Activated T-helper 1 cell treated with Interleukin-2 at 50 U/mL for 16 hours (primary cell): ENCODE results near the gene CBX8.
"Not testable (repeated sequence)": the region's sequence is repeated elsewhere in the genome, so short reads cannot be mapped to it uniquely, and the experiment has no call there.

ENCODE experiments used
- DNase-seq: peaks from one replicate; pipeline ENCODE4 v3.0.0-alpha.2; 2020; ENCODE audit warnings: low read depth

Gene CBX8

DNA sequence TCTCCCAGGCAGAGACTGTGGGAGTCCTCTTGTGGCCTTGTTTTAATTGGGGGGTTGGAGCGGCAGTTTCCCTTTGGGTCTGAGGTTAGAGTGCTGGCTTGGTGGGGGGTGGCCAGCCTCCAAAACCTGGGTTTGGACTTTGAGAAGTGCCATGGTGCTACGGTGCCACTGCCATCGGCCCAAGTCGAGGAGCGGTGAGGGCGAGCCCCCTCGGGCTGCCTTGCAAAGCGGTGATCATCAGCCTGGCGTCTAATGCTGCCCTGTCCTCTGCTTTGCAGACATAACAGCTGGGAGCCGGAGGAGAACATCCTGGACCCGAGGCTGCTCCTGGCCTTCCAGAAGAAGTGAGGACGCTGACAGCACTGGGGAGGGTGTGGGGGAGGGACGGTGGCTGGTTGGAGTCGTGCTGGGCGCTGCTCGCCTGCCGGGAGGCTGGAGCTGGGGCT lies 17.8 kb downstream of the CBX8 start:
- no peak for DNase-seq

DNA sequence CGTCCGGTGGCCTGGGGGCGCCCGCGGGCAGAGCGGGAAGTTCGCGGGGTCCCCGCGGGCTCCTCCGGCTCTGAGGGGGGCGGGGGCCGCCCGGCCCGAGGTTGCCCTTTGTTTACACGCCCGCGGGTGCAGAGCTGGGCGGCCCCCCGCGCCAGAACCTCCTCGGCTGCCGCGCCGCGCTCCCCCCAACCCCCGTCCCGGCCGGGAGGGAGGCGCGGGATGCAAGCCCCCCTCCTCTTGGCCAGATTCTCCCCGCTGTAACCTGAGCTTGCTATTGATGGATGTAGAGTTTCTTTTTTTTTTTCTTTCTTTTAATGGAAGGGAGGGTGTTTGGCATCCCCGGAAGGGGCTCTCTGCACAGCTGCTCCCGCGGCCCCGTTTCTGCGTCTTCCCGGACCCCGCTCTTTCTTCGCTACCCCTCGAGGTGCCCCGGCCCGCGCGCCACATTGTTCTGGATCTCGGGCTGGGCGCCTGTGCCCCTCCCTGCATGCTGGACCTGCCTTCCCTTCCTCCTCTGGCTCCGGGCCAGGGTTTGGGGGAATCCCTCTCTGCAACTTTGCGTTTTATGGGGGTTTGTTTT lies 18.3 kb downstream of the CBX8 start:
- no peak for DNase-seq

DNA sequence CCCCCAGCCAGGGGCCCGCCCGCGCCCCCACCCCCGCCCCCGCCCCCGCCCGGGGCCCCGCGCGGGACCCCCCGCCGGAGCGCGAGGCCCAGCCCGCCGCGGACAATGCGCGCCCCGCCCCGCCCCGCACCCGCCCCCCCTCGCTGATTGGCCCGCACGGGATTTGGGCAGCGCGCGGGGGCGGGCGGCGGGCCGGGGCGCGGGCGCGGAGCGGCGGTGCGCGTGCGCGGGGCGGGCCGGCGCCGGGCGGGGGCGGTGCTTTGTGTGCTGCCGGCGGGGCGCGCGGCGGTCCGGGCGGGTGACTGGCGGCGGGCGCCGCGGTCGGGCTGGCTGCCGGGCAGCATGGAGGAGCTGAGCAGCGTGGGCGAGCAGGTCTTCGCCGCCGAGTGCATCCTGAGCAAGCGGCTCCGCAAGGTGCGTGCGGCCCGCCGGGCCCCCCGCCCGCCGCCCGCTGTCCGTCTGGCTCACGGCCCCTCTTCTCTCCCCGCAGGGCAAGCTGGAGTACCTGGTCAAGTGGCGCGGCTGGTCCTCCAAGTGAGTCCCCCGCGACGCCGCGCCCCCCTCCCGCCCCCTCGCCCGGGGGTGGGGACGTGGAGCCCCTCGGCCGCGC lies 18.9 kb downstream of the CBX8 start, which contains the start of gene CBX2:
CBX2 (plus strand) TSS at position 255 of the 610 bp plus-strand sequence; CDS start at position 343, 88 bp downstream.
- DNase-seq: peak; percentile 72

DNA sequence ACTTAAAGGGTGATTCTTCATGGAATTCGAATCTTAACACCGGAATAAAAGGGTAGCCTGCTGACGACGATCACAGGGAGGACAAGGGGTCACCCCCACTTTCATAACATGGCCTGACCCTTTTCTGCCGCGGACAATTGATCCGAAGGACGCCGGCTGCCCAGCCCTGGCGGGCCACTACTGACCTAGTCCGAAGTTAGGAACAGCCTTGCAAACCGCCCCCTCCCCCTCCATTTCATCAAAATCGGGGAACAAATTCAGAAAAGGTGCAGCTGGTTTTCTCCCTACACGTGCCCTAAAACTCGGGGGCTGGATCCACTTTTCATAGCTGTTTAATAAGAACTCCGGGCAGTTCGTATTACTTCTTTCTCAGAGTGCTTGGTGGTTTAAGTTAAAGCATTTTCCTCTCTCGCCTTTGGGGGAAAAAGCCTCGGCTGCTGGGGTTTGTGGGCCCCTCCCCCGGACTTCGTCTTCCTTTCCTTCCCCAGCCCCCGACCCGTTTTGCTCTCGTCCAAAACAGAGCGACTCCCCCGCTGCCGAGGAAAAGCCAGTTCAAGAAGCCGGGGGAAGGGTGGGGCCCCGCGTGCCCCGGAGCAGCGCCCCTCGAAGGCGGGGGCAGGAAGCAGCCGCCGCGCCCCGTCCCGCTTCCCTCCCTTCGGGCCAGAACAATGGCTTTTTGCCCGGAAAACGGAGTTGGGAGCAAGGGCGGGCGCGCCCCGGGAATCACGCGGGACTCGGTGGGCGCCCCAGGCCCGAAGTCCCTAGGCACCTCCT lies 19.6 kb downstream of the CBX8 start:
- DNase-seq: no peak

DNA sequence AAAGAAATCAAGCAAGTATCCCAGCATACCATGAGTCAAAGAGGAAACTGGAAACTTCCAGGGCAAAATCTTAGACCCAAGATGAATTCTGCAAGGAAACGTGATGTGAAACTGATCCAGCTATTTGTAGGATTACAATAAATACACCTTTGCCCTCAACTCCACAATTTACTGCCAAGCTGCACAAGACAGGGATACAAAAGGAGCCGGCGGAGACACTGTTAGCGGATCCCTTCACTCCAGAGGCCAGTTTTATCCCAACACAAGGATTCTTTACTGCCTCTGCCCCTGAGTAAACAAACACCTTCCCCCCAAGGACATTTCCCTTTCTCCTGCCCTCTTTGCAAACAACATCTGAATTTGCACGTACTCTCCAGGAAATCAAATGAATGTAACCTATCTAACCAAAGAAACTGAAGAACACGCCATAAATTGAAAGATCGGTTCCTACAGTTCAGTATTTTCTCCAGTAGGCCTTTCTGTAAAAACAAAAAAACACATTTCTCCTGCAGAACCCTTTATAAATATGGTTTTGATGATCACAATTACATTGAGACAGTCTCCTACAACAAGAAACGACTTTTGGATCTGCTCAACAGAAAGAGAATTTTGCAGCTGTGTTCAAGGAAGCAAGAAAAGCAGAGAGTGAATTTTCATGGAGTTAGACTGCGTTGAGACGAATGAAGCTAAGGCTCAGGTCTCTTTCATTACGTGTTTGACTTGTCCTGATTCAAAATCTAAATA lies 20.3 kb downstream of the CBX8 start:
- DNase-seq: no peak

DNA sequence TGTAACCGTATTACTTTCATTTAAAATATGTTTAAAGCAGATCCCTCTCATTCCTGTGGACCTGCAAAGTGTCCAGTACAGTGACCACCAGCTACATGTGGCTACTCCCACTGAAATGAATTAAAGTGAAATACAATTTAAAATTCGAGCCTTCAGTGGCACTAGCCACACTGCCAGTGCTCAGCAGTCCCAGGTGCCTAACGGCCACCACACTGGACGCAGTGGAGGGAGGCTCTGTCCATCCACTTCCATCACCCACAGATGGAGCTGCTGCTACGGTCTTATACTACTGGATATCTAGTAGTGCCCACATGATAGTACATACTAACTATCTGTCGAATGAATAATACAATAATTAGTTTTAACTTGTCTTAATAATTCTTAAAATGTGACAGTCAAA lies 21.2 kb downstream of the CBX8 start:
- DNase-seq: no peak

DNA sequence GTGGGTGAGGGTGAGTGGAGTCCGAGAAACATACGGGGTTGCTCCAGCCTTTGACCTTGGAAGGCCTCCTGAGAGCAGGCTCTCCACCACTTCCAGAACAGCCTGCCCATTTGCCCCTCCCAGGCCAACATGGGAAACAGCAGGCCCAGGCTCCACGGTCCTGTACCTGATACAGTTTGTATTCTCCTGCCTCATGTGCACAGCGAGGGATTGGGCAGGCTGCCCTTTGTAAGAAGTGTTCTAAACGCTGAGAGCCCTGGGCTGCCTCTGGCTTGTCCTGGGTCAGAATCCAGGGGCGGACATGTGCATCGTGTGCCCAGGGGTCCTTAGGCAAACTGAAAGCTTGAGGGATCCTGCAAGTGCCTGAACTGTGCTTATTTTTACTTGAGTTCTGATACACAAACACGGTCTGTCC lies 22.3 kb downstream of the CBX8 start:
- DNase-seq: no peak

DNA sequence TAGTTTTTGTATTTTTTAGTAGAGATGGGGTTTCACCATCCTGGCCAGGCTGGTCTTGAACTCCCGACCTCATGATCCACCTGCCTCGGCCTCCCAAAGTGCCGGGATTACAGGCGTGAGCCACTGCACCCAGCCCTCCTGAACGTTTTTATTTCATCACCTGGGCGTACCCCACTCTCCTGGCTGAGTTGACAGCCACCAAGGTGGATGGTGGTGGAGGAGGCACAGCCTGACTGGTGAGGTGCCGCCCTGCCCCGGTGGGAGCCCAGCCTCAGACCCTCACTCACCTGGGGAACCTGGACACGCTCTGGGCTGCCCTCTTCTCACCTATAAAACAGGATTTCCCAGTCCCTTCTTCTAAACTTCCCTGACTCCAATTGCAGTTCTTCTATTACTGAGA lies 24.2 kb downstream of the CBX8 start:
- not testable (repeated sequence) for DNase-seq

DNA sequence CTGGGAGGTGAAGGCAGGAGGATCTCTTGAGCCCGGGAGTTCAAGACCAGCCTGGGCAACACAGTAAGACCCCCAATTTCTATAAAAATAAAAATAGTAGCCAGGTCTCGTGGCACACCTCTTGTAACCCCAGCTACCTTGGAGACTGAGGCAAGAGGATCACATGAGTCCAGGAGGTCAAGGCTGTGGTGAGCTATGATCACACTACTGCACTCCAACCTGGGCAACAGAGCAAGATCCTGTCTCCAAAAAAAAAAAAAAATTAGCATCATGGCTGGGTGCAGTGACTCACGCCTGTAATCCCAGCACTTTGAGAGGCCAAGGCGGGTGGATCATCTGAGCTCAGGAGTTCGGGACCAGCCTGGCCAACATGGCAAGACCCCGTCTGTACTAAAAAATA lies 25.6 kb downstream of the CBX8 start:
- no peak for DNase-seq

DNA sequence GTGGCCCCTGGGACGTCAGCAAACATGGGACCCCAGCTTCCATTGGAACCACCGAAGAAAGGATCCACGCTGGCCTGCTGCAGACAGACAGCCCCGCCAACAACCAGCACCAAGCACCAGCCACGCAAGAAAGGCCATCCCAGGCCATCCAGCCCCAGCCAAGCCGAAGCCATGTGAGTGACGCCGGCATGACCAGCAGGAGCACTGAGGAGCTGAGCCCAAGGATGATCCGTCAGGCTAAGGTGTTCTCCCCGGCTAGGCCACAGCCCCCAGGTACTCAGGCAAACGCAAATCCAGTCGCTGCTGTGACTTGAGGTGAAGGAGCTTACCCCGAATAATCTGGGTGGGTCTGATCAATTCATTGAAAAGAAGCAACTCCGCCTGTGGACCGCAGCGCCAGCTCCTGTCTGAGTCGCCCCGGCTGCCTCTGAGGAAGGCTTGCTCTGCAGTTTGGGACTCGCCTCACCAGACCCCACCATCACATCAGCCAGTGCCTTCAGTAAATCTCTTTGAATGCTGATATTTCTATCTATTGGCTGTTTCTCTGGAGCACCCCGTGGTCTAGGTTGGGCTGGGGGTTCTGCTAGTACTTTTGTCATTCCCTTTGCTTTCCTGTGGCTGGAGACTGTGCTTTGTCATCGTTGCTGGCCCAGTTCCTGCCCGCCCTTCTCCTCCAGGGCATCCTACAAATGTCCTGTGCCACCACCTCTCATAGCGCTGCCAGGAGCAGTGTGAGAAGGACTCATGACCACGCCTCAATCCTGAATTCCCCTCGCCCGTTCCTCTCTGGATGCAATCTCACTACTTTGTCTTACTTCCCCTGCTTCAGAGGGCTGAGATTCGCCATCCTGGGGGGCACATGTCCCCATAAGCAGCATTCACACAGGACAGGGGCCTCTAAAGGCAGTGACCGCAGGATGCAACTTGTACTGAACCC lies 27.0 kb downstream of the CBX8 start:
- DNase-seq: no peak

DNA sequence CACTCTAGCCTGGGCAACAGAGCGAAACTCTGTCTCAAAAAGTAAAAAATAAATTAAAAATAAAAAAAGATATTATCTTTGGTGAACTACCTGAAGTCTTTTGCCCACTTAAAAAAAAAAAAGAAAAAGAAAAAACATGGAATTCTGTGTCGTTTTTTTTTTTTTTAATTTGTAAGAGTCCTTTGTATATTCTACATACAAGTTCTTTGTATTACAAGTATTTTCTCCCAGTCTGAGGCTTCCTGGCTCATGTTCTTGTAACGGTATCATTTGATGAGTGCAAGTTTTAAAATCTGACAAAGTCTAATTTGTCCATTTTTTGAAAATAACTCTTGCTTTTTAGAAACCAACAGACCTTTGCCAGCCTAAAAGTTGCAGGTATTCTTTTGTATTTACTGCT lies 31.2 kb downstream of the CBX8 start:
- no peak for DNase-seq

DNA sequence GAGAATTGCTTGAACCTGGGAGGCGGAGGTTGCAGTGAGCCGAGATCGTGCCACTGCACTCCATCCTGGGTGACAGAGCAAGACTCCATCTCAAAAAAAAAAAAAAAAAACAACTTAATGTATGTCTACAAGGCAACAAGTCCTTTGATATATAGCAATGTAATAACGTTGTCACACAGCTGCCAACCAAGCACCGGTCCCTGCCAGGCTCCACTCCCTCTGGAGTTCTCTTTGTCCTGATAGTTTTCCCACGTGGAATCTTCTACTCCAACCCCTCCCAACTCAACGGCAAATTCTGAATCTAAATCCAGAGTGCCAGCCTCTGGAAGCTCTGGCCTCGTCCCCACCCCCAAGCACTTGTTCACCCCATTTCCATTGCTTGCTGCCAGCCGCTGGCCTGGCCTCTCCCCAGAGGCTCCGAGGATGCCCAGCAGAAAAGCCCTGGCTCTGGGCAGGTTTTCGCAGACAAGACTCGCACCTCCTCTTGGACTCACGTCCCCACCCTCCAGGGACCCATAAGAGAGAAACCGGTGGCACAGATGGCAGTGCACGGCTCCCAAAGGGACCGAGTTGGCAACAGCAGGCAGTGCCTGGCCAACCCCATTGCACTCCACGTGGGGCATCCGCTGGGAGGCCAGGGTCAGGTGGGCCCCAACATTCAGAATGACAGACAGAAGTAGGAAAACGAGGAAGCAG lies 34.8 kb downstream of the CBX8 start:
- DNase-seq: no peak

DNA sequence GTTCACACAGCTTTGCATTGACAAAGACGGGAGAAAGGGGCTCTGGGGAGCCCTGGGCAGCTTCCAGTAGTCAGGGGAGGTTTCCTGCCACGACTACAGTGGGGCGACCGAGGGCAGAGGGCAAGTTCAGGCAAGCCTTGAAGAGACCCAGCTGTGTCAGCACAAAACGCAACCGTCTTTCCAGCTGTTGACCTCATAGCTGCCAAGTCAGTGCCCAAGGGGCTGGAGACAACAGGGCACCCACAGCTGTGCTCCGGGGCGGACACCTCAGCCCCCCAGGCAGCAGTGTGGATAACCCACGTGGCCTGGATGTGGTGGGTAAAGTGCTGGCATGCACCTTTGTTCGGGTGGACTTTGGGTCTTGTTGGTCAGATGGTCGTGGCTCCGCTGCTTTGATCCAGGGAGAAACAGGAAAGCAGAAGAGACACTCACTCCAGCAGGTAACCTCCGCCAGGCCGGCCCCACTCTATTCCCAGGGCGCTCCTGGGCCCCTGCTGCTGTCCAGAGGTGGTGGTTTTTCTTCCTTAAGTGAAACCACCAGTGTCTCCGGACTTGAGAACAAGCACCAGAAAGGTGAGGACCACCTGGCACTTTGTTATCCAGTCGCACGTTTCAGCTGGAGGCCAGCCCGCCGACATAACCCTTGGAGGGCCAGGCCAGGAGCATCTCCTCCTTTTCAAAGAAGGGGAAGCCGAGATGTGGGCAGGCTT lies 36.5 kb downstream of the CBX8 start:
- no peak for DNase-seq

DNA sequence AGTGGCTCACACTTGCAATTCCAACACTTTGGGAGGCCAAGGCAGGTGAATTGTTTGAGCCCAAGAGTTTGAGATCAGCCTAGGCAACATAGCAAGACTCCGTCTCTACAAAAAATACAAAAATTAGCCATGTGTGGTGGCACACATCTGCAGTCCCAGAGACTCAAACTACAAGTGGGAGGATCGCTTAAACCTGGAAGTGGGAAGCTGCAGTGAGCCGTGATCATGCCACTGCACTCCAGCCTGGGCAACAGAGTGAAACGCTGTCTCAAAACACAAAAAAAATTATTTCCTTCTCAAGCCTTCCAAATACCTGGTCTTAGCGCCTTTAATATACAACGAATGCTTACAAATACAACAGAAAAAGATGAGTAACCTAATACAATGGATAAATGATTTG lies 38.6 kb downstream of the CBX8 start:
- no peak for DNase-seq

DNA sequence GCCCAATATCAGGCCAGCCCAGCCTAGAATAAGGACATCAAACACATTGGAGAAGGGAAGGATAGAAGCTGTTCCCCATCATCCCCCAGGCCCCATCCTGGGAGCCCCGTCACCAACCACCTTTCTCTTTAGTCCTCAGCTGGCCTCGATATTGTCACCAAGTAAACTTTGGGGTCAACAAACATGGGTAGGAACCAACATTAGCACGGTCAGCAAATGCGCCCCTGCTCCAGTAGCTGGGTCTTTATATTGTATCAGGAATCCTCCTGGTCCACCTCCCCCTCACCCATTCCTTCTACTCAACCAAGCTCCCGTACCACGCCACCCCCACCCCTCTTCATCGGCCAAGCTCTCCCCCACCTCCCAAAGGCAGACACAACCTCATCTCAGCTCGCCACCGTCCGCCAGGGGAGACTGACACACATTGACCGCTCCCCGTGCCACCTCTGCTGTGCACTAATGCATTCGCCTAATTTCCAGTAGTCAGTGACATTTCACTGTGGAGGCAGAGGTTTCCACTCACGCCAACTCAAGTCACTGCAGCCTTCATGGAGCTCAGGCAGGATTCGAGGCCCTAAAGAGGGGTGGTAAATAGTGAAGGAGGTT lies 39.6 kb downstream of the CBX8 start:
- DNase-seq: no peak

DNA sequence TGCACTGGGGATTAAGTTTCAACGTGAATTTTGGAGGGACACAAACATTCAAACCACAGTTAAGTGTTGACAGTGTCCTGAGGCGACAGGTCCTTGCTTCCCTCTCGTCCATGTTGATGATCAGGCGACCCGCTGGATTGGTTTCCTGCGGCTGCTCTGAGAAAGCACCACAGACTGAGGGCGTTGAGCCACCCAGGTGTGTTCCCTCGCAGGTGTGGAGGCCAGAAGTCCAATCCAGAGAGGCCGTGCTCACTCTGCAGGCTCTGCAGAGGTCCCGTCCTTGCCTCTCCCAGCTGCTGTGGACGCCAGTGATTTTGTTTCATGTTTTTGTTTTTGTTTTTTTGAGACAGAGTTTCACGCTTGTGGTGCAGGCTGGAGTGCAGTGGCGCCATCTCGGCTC lies 41.3 kb downstream of the CBX8 start:
- no peak for DNase-seq

DNA sequence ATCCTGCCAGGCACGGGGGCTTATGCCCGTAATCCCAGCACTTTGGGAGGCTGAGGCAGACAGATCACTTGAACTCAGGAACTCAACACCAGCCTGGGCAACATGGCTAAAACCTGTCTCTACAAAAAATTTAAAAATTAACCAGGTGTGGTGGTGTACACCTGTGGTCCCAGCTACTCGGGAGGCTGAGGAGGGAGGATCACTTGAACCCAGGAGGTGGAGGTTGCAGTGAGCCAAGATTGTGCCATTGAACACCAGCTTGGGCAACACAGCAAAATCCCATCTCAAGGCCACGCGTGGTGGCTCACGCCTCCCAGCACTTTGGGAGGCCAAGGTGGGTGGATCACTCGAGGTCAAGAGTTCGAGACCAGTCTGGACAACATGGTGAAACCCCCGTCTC lies 42.0 kb downstream of the CBX8 start:
- not testable (repeated sequence) for DNase-seq

DNA sequence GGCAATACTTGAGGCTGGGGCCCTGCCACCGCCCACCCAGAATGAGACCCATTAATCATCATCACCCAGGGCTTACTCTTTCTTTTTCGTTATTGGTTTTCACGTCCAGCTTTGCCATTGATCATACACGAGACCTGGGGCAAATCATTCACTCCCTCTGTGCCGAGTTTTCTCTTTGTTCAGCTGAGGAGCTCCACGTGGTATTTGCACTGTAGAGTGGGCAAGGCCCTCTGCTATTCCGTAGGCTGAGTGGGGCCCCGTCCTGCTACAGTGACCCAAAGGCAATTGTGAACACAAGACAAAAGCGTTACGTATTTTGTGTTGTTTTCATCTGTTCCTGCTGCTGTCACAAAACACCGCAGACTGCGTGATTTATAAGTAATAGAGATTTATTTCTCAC lies 42.5 kb downstream of the CBX8 start:
- DNase-seq: no peak

DNA sequence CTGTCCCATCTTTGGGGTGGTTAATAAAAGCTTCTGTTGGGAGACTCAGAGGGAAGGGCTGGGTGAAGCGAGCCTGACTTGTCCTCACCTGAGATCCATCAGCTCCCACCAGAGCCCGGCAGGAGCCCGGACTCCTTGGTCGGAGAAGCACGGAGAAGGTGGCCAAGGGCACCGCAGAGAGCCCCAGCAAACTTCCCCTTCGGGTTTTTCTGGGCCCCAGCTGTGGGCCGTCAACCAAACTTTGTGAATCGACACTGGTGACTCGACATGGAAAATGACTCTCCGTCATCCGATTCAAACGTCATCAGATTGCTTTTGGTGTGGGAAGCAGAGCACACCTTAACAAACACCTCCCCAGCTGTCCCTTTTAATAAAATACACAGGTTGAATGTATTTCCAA lies 44.7 kb downstream of the CBX8 start:
- DNase-seq: no peak
